ENCODE data around the gene ETHE1.

The ETHE1 gene

GRCh38 chr19:43541920-43542650 lies 15.1 kb upstream of the ETHE1 start:
- no peak overlapping the region for H3K4me3 ChIP-seq (ENCODE audit: low read length)
- TF ChIP-seq CTCF (conservative IDR thresholded peaks at IDR 0.05; ENCODE audit: low read depth, low read length), result no peak
- DNase-seq (ENCODE audit: low read depth), result no peak

- no peak for TF ChIP-seq CTCF (conservative IDR thresholded peaks at IDR 0.05; ENCODE audit: low read depth, low read length)
- H3K4me3 ChIP-seq (ENCODE audit: low read length), result no peak overlapping the region
- no peak for DNase-seq (ENCODE audit: low read depth)
Observed at GRCh38 chr19:43540381-43540780, 13.4 kb upstream of the ETHE1 start.

GRCh38 chr19:43538922-43539321 lies 11.9 kb upstream of the ETHE1 start:
- no peak overlapping the region for H3K4me3 ChIP-seq (ENCODE audit: low read length)
- TF ChIP-seq CTCF (conservative IDR thresholded peaks at IDR 0.05; ENCODE audit: low read depth, low read length), result no peak
- no peak for DNase-seq (ENCODE audit: low read depth)

DNA sequence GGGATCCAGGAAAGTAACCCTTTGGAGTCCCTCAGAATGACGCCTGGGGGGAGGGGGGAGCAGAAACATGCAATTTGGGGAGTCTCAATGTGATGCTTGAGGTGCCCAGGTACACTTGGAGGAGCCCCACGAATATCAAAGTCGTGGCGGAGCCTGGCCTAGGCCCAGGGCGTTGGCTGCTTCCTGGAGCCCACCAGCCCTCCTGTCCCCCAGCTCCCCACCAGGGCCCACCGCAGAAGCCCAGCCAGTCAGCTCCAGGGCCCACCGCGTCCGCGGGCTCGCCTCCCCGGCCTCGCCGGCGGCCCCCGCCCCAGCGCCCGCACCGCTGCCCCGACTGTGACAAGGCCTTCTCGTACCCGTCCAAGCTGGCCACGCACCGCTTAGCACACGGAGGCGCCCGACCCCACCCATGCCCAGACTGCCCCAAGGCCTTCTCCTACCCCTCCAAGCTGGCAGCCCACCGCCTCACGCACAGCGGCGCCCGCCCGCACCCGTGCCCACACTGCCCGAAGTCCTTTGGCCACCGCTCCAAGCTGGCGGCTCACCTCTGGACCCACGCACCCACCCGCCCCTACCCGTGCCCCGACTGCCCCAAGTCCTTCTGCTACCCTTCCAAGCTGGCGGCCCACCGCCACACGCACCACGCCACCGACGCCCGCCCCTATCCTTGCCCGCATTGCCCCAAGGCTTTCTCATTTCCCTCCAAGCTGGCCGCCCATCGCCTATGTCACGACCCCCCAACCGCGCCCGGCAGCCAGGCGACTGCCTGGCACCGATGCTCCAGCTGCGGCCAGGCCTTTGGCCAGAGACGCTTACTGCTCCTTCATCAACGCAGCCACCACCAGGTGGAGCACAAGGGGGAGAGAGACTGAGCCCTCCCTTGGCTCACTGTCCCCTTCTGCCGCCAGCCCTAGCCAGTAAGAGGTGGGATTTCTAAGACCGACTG lies 8.1 kb upstream of the ETHE1 start:
- peak; percentile 74 for TF ChIP-seq CTCF (conservative IDR thresholded peaks at IDR 0.05; ENCODE audit: low read depth, low read length)
- H3K4me3 ChIP-seq (ENCODE audit: low read length), result no peak overlapping the region
- DNase-seq (ENCODE audit: low read depth), result no peak

DNA sequence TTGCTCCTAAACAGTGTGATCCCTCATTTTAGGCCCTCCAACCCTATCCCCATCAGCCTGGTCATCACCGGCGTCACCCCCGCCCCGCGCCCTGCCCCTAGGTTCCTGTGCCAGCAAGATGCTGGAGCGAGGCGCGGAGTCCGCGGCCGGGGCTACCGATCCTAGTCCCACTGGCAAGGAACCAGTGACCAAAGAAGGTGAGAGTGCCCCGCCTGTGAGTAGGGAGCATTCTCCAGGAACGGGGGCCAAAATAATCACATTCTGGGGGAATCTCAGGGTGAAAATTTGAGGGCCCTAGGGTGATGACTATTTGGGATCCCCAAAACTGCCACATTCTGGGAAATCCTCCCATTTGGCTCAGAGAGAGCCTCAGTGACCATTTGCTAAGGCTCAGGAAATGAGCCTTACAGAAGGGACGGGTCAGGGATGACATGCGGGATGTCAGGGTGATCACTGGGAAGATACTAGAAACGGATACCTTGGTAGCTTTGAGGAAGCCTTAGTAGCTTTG lies 7.4 kb upstream of the ETHE1 start:
- no peak for TF ChIP-seq CTCF (conservative IDR thresholded peaks at IDR 0.05; ENCODE audit: low read depth, low read length)
- peak overlapping the region; percentile 44 for H3K4me3 ChIP-seq (ENCODE audit: low read length)
- DNase-seq (ENCODE audit: low read depth), result no peak

DNA sequence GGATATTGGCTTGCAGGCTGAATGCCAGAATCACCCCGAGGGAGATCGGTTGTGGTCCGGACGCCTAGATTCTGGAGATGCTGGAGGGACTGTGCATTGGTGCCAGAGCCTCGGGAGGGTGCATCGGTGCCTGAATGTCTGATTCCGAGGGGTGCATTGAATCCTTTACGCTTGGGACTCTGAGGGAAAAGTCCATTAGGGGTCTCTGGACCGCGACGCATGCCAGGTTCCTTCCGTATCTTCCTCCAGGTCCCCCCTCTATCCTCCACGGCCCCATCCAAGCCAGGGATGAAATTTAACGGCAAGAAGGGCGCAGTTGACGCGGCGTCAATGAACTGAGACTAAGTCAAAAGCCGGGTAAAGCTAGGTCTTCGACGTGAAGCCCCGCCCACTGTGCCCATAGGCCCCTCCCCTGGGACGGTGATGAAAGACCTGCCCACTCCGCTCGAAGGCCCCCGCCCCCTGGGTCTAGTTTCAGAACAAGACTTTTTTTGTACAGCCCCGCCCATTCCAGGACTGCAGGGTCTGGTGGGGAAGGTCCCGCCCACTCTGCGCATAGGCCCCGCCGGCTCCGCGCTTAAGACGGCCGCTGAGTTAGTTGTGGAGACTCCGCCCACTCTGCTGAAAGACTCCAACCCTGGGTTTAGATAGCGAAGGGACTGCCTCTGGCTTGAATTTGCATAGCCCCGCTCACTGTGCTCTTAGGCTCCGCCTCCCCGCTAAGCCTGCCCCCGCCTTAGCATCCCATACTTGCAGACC lies 6.7 kb upstream of the ETHE1 start:
- peak; percentile 99 for DNase-seq (ENCODE audit: low read depth)
- TF ChIP-seq CTCF (conservative IDR thresholded peaks at IDR 0.05; ENCODE audit: low read depth, low read length), result no peak

More for the DNA sequence above, 6.7 kb upstream of the ETHE1 start:
- peak overlapping the region; percentile 44 for H3K4me3 ChIP-seq (ENCODE audit: low read length)

Measured in retinal pigment epithelial cell (primary cell).